HEK293T (cell line): ENCODE measurements around the gene CSNK2A1.

Experiments
- BHLHE40 ChIP-seq: fragments of 450-650 bp; IDR thresholded peaks from 2 replicates; pipeline ENCODE4 v1.6.1; 2016; ENCODE audit warnings: mild to moderate bottlenecking, moderate library complexity, borderline replicate concordance
- HDGF ChIP-seq: fragments of 450-650 bp; IDR thresholded peaks from 2 replicates; pipeline ENCODE4 v1.6.1; 2017; ENCODE audit warnings: antibody characterized with exemption, borderline replicate concordance
- TARDBP ChIP-seq: fragments of 450-650 bp; IDR thresholded peaks from 2 replicates; pipeline ENCODE4 v1.6.1; 2016

- no peak for TF ChIP-seq BHLHE40
- TF ChIP-seq HDGF: no peak
- no peak for TF ChIP-seq TARDBP
Measured at GRCh38 chr20:507761-508332, 35.7 kb downstream of the CSNK2A1 start.
